GM18505 (cell line): ENCODE data around the gene NR3C1.

ENCODE experiments used
- ATAC-seq: cut with Tn5 transposase; IDR thresholded peaks from one replicate; pipeline ENCODE4 v1.9.1; 2021; ENCODE audit not compliant: unreplicated experiment
- POLR2A ChIP-seq: IDR thresholded peaks from 4 replicates; pipeline ENCODE4 v1.6.1; 2011; ENCODE audit warnings: borderline replicate concordance; ENCODE audit not compliant: insufficient read depth, insufficient read length; ENCODE audit errors: extremely low read depth

NR3C1 gene

DNA sequence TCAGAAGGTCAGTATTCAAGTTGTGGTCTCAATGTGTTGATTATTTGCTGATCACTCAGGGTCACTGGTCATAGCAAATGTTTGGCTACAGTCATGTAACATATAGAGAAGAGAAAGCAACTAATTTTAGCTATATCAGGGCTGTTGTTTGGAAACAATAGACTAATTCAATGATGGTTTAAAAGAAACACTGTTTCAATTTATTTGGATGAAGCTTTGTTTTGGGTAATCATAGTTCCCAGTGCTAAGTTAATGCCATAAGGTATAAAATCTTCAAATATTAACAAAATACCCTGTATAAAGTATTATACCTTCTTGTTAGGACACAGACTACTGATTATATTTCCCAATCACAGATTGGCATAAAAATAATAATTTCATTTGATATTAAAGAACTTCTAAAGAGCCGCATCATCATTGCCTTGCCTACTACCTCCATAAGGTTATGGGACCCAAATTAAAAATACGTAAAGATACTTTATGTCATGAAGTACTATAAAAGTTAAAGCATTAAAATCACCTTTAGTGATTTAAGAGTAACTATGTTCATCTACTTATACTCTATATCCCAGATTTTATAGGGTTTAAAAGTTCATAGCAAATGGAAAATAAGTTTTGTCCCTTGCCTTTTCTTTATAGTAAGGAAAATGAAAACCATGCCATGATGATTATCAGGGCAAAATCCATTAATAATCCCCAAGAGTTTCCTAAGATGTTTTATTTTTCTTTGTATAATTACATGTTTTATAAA lies 6.0 kb downstream of the NR3C1 start:
- no peak for ATAC-seq
- TF ChIP-seq POLR2A: no peak

DNA sequence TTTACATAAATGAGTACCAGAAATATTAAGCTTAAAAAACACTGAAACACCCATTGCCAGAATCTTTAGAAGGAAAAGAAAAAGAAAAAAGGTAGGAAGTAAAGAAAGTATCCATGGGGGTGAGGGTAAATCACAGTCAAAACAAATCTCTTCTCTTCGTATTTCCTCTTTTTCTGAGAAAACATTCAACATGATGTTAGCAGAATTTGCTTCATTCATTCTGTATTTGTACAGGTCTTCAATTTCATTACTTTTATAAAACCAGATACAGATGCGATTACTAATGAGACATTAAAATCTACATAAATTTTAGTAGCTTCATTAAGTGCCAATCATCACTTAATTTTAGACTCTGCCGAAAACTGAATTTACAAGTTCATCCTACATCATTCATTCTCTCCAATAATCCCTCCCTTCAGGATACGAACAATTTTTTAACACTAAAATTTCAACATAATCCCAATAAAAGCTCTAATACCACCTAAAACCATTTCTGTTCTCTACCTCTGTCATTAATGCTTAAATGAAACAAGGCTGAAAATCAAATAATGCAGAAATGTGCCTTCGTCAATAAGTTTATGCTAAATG lies 7.0 kb downstream of the NR3C1 start:
- ATAC-seq: peak; percentile 32
- no peak for TF ChIP-seq POLR2A

DNA sequence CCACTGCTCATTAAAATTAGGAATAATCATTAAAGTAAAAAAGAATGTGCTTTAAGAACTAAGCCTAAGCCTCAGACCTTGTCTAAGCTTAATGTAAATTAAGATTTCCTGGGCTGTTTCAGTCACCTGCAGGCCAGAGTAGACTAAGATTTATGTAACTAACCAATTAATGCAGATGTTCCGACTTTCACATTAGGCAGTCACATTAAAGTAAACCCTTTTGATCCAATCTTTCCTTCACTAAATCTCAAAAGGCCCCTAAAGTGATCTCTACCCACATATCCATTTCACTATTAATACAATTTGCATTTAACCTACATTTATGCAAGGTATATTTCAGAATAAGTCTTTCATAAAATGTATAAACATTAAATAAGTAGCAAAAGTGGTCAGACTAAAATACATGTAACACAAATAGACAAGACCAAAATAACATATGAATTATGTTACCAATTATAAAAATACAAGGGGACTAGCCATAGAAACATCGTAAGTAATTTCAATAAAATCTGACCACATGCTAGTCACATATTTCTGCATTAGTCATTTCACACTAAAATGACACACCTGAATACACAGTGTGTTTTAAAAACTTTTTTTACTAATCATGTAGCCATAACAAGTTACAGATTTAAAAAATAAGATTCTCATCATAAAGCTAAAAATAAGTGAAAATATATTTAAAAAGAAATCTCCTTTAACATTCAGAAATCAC lies 7.7 kb downstream of the NR3C1 start:
- TF ChIP-seq POLR2A: no peak
- ATAC-seq: peak; percentile 70

DNA sequence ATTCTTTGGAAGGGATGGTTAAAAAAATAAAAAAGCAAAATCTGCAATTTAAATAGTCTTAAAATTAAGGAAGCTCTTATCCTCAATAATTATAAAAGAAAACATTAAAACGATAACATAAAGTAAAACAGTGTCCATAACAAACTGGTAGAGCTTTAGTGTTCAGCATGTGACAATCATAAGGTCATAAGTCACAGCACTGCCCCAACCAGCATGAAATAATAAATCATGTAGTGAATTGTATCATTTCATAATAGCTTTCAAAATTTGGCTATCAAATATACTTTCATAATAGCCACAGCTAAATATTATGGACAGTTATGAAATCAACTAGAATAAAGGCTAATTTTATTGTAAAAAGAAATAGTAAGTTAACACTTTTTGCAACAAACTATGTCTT lies 10.0 kb downstream of the NR3C1 start:
- no peak for ATAC-seq

DNA sequence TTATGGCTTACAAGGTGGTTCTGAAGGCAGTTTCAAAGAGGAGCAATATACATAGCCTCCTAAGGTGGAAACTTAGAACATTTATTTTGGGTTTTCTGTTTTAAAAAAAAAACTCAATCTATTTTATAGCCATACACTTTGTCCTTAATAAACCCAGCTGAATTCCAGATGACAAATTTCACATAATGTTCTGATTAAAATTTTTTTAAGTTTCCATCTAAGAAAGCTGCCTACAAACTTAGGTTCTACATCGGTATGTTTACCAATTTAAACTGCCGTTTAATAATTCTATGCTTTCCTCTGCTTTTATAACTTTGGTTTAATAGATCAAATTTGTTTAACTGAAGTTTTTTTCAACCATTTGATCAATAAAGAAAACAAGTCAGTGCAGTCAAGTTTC lies 12.5 kb downstream of the NR3C1 start:
- ATAC-seq: no peak

More for the DNA sequence above, 10.0 kb downstream of the NR3C1 start:
- TF ChIP-seq POLR2A: no peak

DNA sequence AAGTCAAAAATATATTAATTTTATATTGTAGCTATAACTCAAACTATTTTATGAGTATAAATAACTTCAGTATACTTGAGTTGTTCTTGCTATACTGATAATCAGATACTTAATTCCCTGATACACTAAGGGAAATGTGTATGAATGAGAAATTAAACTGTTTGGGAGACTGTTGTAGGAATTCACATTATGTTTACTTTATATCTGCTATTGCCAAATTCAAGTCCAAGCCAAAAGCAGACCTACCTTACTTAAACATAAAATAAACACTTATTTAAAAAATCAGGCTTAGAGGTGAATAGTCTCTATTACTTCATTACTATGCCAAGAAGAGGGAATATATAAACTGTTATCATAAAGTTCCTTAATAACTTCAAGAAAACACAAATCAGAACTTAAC lies 13.2 kb downstream of the NR3C1 start:
- TF ChIP-seq POLR2A: no peak
- ATAC-seq: no peak

More for the DNA sequence above, 12.5 kb downstream of the NR3C1 start:
- no peak for TF ChIP-seq POLR2A

DNA sequence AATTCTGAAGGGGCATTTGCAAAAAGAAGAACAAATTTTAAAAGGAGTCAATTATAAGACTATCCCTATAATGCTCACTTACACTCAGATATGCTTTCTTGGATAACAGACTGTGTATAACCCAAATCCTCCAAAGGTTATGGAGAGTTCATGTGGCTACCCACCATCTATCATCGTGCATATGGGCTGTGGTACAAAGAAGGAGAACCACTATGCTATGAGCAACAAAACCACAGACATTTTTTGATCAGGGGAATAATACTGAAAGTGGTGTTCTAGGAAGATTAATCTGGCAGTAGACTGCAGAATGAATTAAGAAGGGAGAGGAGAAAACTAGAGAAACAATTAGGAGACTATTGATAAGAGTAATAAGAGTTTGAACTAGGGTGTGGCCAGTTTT lies 16.8 kb downstream of the NR3C1 start:
- no peak for TF ChIP-seq POLR2A

DNA sequence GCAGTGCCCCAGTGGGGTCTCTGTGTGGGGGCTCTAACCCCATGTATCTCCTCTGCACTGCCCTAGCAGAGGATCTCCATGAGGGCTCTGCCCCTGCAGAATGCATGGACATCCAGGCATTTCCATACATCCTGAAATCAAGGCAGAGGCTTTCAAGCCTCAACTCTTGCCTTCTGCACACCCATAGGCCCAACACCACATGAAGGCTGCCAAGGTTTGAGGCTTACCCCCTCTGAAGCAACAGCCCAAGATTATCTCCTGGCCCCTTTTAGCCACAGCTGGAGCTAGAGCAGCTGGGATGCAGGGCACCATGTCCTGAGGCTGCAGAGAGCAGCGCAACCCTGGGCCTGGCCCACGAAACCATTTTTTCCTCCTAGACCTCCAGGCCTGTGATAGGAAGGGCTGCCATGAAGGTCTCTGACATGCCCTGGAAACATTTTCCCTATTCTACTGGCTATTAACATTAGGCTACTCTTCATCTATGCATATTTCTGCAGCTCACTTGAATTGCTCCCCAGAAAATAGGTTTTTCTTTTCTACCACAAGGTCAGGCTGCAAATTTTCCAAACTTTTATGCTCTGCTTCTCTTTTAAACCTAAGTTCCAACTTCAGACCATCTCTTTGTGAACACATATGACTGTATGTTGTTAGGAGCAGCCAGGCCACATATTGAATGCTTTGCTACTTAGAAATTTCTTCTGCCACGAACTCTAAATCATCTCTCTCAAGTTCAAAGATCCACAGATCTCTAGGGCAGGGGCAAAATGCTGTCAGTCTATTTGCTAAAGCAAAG lies 18.4 kb downstream of the NR3C1 start:
- ATAC-seq: no peak

More for the DNA sequence above, 16.8 kb downstream of the NR3C1 start:
- no peak for ATAC-seq

DNA sequence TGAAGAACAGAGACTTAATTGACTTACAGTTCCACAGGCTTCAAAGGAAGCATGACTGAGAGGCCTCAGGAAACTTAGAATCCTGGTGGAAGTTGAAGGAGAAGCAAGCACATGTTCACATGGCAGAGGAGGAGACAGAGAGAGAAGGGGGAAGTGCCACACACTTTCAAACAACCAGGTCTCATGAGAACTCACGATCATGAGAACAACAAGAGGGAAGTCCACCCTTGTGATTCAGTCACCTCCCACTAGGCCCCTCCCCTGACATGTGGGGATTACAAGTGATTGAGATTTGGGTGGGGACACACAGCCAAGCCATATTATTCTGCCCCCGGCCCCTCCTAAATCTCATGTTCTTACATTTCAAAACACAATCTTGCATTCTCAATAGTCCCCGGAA lies 19.5 kb downstream of the NR3C1 start:
- no peak for ATAC-seq
- TF ChIP-seq POLR2A: no peak

More for the DNA sequence above, 18.4 kb downstream of the NR3C1 start:
- TF ChIP-seq POLR2A: no peak

DNA sequence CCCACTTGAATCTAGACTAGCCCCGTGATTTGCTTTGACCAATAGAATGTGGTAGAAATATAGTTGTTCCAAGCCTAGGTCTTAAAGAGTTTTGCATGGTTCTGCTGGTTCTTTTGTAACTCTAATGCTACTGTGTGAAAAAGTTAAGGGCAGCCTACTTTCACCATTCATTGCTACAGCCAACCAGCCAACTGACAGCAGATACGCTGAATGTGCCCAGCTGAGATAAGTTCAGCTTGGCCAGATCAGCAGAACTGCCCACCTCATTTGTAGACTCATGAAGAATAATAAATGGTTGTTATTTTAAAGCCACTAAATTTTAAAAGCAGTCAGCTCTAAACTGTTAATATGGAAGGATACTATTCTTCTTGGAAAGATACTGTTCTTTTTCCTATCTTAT lies 23.9 kb downstream of the NR3C1 start:
- no peak for ATAC-seq
- no peak for TF ChIP-seq POLR2A

DNA sequence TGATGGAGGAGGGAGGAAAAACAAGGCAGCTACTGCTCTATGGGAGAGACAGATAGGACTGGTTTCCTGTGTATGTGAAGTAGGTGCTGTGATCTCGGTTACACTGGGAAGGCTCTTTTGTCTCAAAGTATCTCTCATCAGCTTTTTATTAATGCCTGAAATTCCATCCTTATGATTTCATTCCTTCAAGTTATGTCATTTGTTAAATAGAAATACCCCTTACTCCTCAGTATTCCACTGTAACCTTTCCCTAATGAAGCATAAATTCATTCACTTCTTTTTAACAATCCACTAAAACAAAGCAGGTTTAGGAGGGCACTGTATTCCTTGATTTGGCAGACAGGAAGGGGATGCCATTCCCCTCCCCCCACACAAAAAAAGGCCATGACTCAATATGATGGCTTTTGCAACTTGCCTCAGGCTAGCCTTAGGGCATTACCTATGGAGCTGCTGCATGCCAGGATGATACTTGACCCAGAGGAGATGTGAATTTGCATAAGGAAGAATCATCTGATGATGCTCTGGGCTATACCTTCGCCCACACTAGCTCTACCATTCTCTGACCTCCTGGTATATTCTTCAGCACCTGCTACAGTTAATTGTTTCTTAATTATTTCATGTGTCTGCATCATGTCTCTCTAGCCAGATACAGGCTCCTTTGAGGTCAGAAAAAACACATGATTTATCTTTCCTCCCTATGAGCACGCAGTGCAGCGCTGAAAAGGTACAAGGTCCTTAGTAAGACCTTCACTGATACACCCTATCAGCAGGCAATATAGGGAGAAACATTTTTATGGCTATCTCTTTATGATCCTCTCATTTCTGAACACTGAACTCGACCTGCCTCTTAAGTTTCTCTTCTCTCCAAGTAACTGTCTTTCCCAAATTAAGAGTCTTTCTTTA lies 26.3 kb downstream of the NR3C1 start:
- no peak for TF ChIP-seq POLR2A
- ATAC-seq: no peak

DNA sequence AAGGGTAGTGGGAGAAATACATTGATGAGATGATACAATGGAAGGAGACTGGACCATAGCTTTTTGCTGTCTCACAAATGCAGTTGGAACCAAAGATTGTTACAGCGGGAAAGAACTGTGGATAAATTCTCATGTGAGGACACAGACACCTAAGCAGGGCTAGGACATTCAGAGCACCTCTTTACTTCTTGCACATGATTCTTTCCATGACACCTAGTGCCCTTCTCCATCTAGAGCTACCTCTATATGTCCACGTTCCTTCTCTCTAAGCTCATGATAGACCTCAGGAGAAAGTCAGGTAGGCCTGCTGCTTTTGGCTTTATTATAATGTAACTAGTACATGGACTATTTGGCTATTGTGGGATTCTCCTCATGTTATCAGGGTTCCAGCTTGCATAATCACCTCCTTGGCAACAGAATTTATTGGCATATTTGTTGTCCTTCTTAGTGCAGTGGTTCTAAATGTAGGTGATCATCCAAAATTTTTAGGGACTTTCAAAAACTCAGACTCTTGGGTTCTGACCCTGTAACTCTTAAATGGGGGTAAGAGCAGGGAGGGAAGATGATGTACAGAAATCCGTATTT lies 27.2 kb downstream of the NR3C1 start:
- TF ChIP-seq POLR2A: no peak
- ATAC-seq: no peak
